PC-9 (cell line): ENCODE measurements around the gene GLOD5. TPM values are rescaled to one million over a fixed set of nuclear protein-coding genes. Genes with fewer than 3 reads are reported as not detected.

Experiments used
- BruUV-seq: library from RNA; stranded (reverse); fragments of 400-500 nt; replicated peaks from 2 replicates; lab custom pipeline; 2021; lab: Mats Ljungman, UMichigan
- CTCF ChIA-PET: fragments of 300-600 bp; sonication (Branson Sonifier 250); formaldehyde crosslinking; loops from one replicate; lab custom pipeline; 2022; ENCODE audit warnings: antibody characterized with exemption; lab: Charles Lee
- POLR2A ChIA-PET: fragments of 300-600 bp; sonication (Branson Sonifier 250); formaldehyde crosslinking; loops from one replicate; lab custom pipeline; 2022; ENCODE audit warnings: antibody characterized with exemption; ENCODE audit not compliant: unreplicated experiment; lab: Charles Lee
- DNase-seq, 2 experiments: peaks; one replicate each; pipeline versions ENCODE4 v3.0.0 to v3.0.0-alpha.2; 2015 to 2022; ENCODE audit warnings: mixed read lengths in 1 of 2
- H2AFZ ChIP-seq: fragments of 200-600 bp; sonication (generic); 2 replicates; pipeline ENCODE4 v1.8.1; 2017; ENCODE audit warnings: antibody characterized with exemption
- H3F3A ChIP-seq: fragments of 200-600 bp; sonication (generic); 2 replicates; pipeline ENCODE4 v1.8.1; 2017; ENCODE audit warnings: antibody characterized with exemption, mild to moderate bottlenecking, low read depth; ENCODE audit not compliant: insufficient read depth
- H3K27ac ChIP-seq: fragments of 200-600 bp; sonication (generic); 2 replicates; pipeline ENCODE4 v1.6.1; 2016; ENCODE audit warnings: mixed run types
- H3K27me3 ChIP-seq: fragments of 200-600 bp; sonication (generic); 2 replicates; pipeline ENCODE4 v1.6.1; 2016; ENCODE audit warnings: low read depth, mixed run types; ENCODE audit not compliant: insufficient read depth
- H3K36me3 ChIP-seq: fragments of 200-600 bp; sonication (generic); 2 replicates; pipeline ENCODE4 v1.6.1; 2016; ENCODE audit warnings: low read depth, mixed run types
- H3K4me1 ChIP-seq: fragments of 200-600 bp; sonication (generic); replicated peaks from 2 replicates; pipeline ENCODE4 v1.6.1; 2016; ENCODE audit warnings: mixed run types; ENCODE audit not compliant: insufficient read depth
- H3K4me2 ChIP-seq: fragments of 200-600 bp; sonication (generic); 2 replicates; pipeline ENCODE4 v1.6.1; 2017; ENCODE audit warnings: mixed run types
- H3K4me3 ChIP-seq: fragments of 200-600 bp; sonication (generic); 2 replicates; pipeline ENCODE4 v1.6.1; 2016; ENCODE audit warnings: mixed run types
- H3K79me2 ChIP-seq: fragments of 200-600 bp; sonication (generic); 2 replicates; pipeline ENCODE4 v1.6.1; 2017; ENCODE audit warnings: low read depth, mixed run types
- H3K9me2 ChIP-seq: fragments of 200-600 bp; sonication (generic); 2 replicates; pipeline ENCODE4 v1.8.1; 2017; ENCODE audit warnings: mild to moderate bottlenecking; ENCODE audit not compliant: insufficient read depth
- H3K9me3 ChIP-seq: fragments of 200-600 bp; sonication (generic); 2 replicates; pipeline ENCODE4 v1.8.1; 2016; ENCODE audit warnings: low read depth; ENCODE audit not compliant: insufficient read depth
- H4K20me1 ChIP-seq: fragments of 200-600 bp; sonication (generic); 2 replicates; pipeline ENCODE4 v1.8.1; 2017; ENCODE audit not compliant: insufficient read depth
- CTCF ChIP-seq: fragments of 200-600 bp; sonication (generic); conservative IDR thresholded peaks from 2 replicates; pipeline ENCODE4 v1.6.1; 2017; ENCODE audit warnings: mixed run types, antibody characterized with exemption, mild to moderate bottlenecking, moderate library complexity
- EZH2 ChIP-seq: fragments of 200-600 bp; sonication (generic); IDR thresholded peaks from 2 replicates; pipeline ENCODE4 v1.8.0; 2017; ENCODE audit warnings: antibody characterized with exemption, low read depth
- intact Hi-C: fragments of 100-400 bp; cut with micrococcal nuclease; formaldehyde crosslinking; loops from one replicate; pipeline ENCODE4 v1.10.0; 2022; ENCODE audit not compliant: unreplicated experiment
- total RNA-seq: library from RNA; stranded (reverse); gene quantifications from 2 replicates; pipeline ENCODE4 v1.2.3, GENCODE V29; 2021

Gene GLOD5
- total RNA-seq, 1 experiment from 2014 or later, result not detected

GRCh38 chrX:48798318-48798717 is 36.8 kb downstream of the GLOD5 start:
- no peaks in the 10 kb centered on the region for H3K36me3 ChIP-seq
- TF ChIP-seq CTCF (no peak), EZH2 (no peak)
- H3F3A ChIP-seq, result no peaks in the 10 kb centered on the region
- H3K27me3 ChIP-seq, result no peaks in the 10 kb centered on the region
- no peaks in the 10 kb centered on the region for H3K79me2 ChIP-seq
- H3K4me3 ChIP-seq, result no peak overlapping the region
- no TSS peak for BruUV-seq
- H2AFZ ChIP-seq, result no peak overlapping the region
- DNase-seq, result no peak
- no peak overlapping the region for H3K27ac ChIP-seq
- no peaks in the 10 kb centered on the region for H4K20me1 ChIP-seq
- H3K4me1 ChIP-seq, result peaks cover 12% of the 10 kb centered on the region
- H3K4me2 ChIP-seq, result no peak overlapping the region
- intact Hi-C loops, result no loop called here
- POLR2A ChIA-PET, result no interaction called here
- H3K9me2 ChIP-seq, result no peaks in the 10 kb centered on the region
- CTCF ChIA-PET, result no interaction called here
- no peaks in the 10 kb centered on the region for H3K9me3 ChIP-seq

- TSS peak; percentile 96 for BruUV-seq
- Histone ChIP-seq H3K79me2 (no peaks in the 10 kb centered on the region), H2AFZ (peak overlapping the region; percentile 75), H4K20me1 (no peaks in the 10 kb centered on the region), H3F3A (no peaks in the 10 kb centered on the region), H3K36me3 (no peaks in the 10 kb centered on the region), H3K9me3 (no peaks in the 10 kb centered on the region), H3K4me1 (0 out of 2 replicates have a peak, but pooled peaks cover 3% of the 10 kb centered on the region), H3K4me3 (peak overlapping the region; percentile 57; the same call in 1 of the 2 replicates), H3K27me3 (no peaks in the 10 kb centered on the region), H3K9me2 (no peaks in the 10 kb centered on the region), H3K27ac (peak overlapping the region; percentile 53), H3K4me2 (peak overlapping the region; percentile 74)
- ChIA-PET CTCF (no interaction called here), POLR2A (interaction anchor here (0.5 to 0.9 kb wide), 3 partner anchors 96 to 279 kb away, joined by 3 to 8 read pairs (median 6); partner anchors contain the start of gene EBP)
- DNase-seq, result no peak
- intact Hi-C loops, result loop anchor here (1.0 to 5.0 kb wide), 2 partner anchors 39 to 97 kb away; partner anchors contain the start of genes GLOD5, PQBP1 and TIMM17B
- TF ChIP-seq EZH2, result no peak
- no peak for TF ChIP-seq CTCF
These were observed 39.2 kb downstream of the GLOD5 start for GRCh38 chrX:48800574-48801279.

GRCh38 chrX:48801280-48802088 is 39.9 kb downstream of the GLOD5 start, which contains the start of gene HDAC6:
HDAC6 (plus strand) TSS chrX:48802067; CDS start chrX:48802693, 626 bp downstream.
- CTCF ChIA-PET, result no interaction called here

More at GRCh38 chrX:48801280-48802088, 39.9 kb downstream of the GLOD5 start, which contains the start of gene HDAC6:
- Histone ChIP-seq H4K20me1 (no peaks in the 10 kb centered on the region), H3K79me2 (no peaks in the 10 kb centered on the region), H3K4me3 (peak within 1 kb of the TSS; percentile 58; the same call in 1 of the 2 replicates), H3K9me3 (no peaks in the 10 kb centered on the region), H3K4me2 (peak within 1 kb of the TSS; percentile 74), H2AFZ (peak within 1 kb of the TSS; percentile 75), H3F3A (no peaks in the 10 kb centered on the region), H3K9me2 (no peaks in the 10 kb centered on the region), H3K27me3 (no peaks in the 10 kb centered on the region), H3K36me3 (no peaks in the 10 kb centered on the region), H3K27ac (peak within 1 kb of the TSS; percentile 87), H3K4me1 (no peaks in the 10 kb centered on the region)
- intact Hi-C loops, result loop anchor here (1.0 to 5.0 kb wide), 2 partner anchors 40 to 96 kb away; partner anchors contain the start of genes GLOD5, PQBP1 and TIMM17B
- POLR2A ChIA-PET, result interaction anchor here (0.5 to 0.9 kb wide), 5 partner anchors 96 to 913 kb away, joined by 3 to 14 read pairs (median 5); partner anchors contain the start of genes EBP, SLC35A2 and TBC1D25
- no TSS peak for BruUV-seq
- TF ChIP-seq CTCF (no peak), EZH2 (no peak)
- DNase-seq, result peak; percentile 88 to 90
